Measurements from ENCODE around the gene RAB31. TPM values are rescaled to one million over a fixed set of nuclear protein-coding genes. Genes with fewer than 3 reads are reported as not detected.

Gene RAB31
- total and polyA plus RNA-seq, 2 of the 13 experiments (the other 11 are each of a cell fraction or from before 2014, with no cell fraction given): 1.1 to 1.7 TPM

GRCh38 chr18:9796011-9796410 lies 87.9 kb downstream of the RAB31 start (continued):
- no peak for TF ChIP-seq ZBTB2 (CRISPR knock-in tag; IDR thresholded peaks at IDR 0.05; ENCODE audit: low read depth)
- no peak for TF ChIP-seq BRCA1 (CRISPR knock-in tag; IDR thresholded peaks at IDR 0.05)

DNA sequence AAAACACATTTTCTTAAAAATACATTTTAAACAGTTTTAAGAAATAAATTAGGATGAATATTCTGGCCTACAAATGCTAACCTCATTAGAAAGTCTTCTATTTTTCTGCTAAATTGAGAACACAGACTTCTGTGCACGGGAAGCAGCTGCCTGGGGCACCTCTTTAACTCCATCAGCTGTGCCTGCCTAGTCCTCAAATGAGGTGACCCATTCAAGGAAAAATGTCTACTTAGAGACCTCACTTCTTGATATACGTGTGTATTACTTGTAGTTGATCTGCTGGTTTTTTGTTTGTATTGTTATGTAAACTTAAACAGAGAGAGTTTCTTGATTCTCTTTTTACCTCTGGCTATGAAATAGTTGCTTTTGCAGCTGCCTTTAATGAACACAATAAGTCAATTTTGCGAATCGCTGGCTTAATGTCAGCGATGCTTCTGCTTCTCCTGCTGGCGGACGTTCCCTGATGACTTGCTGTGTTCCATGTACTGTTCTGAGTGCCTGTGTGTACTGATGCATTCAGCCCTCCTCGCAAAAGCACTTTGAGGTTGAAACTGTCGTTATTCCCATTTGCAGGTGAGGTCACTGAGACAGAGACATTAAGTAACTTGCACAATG lies 88.9 kb downstream of the RAB31 start:
- Histone ChIP-seq H3K4me2 (ENCODE audit: low read depth, low read length) (no peak overlapping the region), H3K9ac (ENCODE audit: insufficient read depth, low read depth, low read length) (no peak overlapping the region), H3K27me3 (ENCODE audit: control insufficient read depth in 1 of 2, insufficient read depth in 2 of 2, low read length in 2 of 2) (no peaks in the 10 kb centered on the region), H3K4me1 (ENCODE audit: insufficient read depth, low read length) (peaks cover 4% of the 10 kb centered on the region), H2AFZ (ENCODE audit: low read length) (no peak overlapping the region), H3K4me3 (replicated peaks in 1 of 3; ENCODE audit: insufficient read depth in 1 of 3, low read depth in 2 of 3, low read length in 3 of 3) (no peak overlapping the region), H3K9me3 (ENCODE audit: low read length) (no peaks in the 10 kb centered on the region), H3K27ac (ENCODE audit: extremely low read length, insufficient read depth, low read length) (no peak overlapping the region), H3K36me3 (replicated peaks in 1 of 2; ENCODE audit: control insufficient read depth in 1 of 2, insufficient read depth in 2 of 2, low read length in 2 of 2) (no peaks in the 10 kb centered on the region), H4K20me1 (ENCODE audit: insufficient read depth, low read length) (no peaks in the 10 kb centered on the region), H3K79me2 (ENCODE audit: insufficient read depth, low read length) (no peaks in the 10 kb centered on the region)
- WGBS (ENCODE audit: low lambda C conversion rate): 65% methylated on average over 9 of the region's 9 CpGs
- CTCF ChIA-PET (ENCODE audit: low intra/inter-chr PET ratio, low total read pairs): no interaction called here
- in situ Hi-C loops (cut with HindIII; ENCODE audit: extremely low pct_ligation_motif_present, low pct_unique_long_range_greater_than_20kb) (no loop called here), intact Hi-C loops (cut with micrococcal nuclease; ENCODE audit: unreplicated experiment) (no loop called here)
- POLR2A ChIA-PET: no interaction called here
- no peak for ATAC-seq
- FAIRE-seq: no peak
- BruUV-seq (replicated peaks): no TSS peak
- no peak for DNase-seq (ENCODE audit: low spot score)
- TF ChIP-seq ZNF629 (CRISPR knock-in tag; conservative IDR thresholded peaks at IDR 0.05) (no peak), TFDP2 (CRISPR knock-in tag; IDR thresholded peaks at IDR 0.05) (no peak), ZBTB40 (IDR thresholded peaks at IDR 0.05) (no peak), ZBTB40 (CRISPR knock-in tag; IDR thresholded peaks at IDR 0.05) (no peak), POLR2A (IDR thresholded peaks at IDR 0.05; ENCODE audit: insufficient read depth in 1 of 2, low read depth in 2 of 2, low read length in 2 of 2) (no peak), ZBTB3 (CRISPR knock-in tag; IDR thresholded peaks at IDR 0.05; ENCODE audit: borderline replicate concordance, low read depth) (no peak), FOXM1 (CRISPR knock-in tag; IDR thresholded peaks at IDR 0.05) (no peak)
- TF ChIP-seq, protein P1, sequence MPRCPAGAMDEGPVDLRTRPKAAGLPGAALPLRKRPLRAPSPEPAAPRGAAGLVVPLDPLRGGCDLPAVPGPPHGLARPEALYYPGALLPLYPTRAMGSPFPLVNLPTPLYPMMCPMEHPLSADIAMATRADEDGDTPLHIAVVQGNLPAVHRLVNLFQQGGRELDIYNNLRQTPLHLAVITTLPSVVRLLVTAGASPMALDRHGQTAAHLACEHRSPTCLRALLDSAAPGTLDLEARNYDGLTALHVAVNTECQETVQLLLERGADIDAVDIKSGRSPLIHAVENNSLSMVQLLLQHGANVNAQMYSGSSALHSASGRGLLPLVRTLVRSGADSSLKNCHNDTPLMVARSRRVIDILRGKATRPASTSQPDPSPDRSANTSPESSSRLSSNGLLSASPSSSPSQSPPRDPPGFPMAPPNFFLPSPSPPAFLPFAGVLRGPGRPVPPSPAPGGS (CRISPR knock-in tag; IDR thresholded peaks at IDR 0.05): no peak
